ENCODE data around the gene GOLM1. TPM values are rescaled to one million over a fixed set of nuclear protein-coding genes. Genes with fewer than 3 reads are reported as not detected.
A peak's percentile ranks its signal among the peaks of the same experiment; 100 is the strongest.

Gene GOLM1
- total RNA-seq, 1 donor from 2014 or later = 3.7 TPM

DNA sequence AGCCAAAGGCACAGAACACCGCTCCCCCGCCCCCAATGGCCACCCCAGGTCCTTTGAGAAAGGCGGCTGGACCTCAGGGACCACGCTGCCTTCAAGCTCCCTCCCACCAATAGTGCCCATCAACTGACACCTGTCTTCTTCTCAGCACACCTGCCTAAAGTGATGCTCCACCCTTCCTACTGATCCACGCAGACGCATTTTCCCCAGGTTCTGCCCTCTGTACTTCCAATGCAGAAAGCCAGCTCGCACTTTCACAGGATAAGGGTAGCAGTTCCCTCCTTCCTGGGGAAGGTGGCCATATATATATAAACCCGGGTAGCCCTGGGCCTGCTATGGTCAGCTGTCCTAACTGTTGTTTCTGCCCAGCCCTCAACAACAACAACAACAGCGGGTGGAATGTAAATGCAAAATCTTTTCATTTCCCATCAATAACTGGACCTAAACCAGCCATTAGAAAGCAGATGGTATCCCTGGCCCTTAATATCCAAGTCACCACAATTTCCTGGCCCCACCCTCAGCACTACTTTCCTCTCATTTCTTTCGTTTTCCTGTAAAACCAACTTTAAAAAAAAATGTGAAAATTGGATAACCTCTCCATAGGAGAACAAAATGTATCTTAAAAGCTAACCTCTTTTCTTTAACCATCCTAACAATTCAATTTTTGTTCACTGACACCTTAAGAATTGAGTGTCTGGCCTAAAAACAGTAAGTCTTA, 1.7 kb downstream of the GOLM1 start:
- Histone ChIP-seq H3K9me3 (replicated peaks) (no peaks in the 10 kb centered on the region), H3K27me3 (ENCODE audit: low read depth) (peaks cover 14% of the 10 kb centered on the region), H3K4me3 (no peak overlapping the region), H3K36me3 (no peaks in the 10 kb centered on the region), H3K4me1 (peaks cover 21% of the 10 kb centered on the region), H3K27ac (replicated peaks) (no peak overlapping the region)
- intact Hi-C loops (cut with micrococcal nuclease) = no loop called here
- TF ChIP-seq, protein P1, sequence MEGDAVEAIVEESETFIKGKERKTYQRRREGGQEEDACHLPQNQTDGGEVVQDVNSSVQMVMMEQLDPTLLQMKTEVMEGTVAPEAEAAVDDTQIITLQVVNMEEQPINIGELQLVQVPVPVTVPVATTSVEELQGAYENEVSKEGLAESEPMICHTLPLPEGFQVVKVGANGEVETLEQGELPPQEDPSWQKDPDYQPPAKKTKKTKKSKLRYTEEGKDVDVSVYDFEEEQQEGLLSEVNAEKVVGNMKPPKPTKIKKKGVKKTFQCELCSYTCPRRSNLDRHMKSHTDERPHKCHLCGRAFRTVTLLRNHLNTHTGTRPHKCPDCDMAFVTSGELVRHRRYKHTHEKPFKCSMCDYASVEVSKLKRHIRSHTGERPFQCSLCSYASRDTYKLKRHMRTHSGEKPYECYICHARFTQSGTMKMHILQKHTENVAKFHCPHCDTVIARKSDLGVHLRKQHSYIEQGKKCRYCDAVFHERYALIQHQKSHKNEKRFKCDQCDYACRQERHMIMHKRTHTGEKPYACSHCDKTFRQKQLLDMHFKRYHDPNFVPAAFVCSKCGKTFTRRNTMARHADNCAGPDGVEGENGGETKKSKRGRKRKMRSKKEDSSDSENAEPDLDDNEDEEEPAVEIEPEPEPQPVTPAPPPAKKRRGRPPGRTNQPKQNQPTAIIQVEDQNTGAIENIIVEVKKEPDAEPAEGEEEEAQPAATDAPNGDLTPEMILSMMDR (IDR thresholded peaks at IDR 0.05; ENCODE audit: borderline replicate concordance) = no peak
- no peak for DNase-seq

DNA sequence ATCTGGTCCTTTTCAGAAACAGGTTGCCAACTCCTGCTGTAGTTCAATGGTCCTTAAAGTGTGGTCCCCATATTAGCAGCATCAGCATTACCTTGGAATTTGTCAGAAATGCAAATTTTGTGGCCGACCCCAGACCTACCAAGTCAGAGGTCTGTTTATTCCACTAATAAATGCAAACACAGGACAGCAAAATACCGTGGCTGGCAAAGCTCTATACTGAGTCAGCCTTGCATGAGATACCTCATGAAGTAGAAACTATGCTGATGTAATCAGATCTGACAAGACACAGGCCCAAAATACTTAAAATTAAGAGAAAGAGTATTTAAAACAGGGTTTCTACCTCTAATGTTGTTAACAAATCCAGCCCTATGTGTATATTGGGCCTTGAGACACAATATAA, 3.0 kb downstream of the GOLM1 start:
- no peak for DNase-seq
- Histone ChIP-seq H3K4me1 (peaks cover 21% of the 10 kb centered on the region), H3K4me3 (no peak overlapping the region), H3K27me3 (ENCODE audit: low read depth) (peaks cover 14% of the 10 kb centered on the region), H3K36me3 (no peaks in the 10 kb centered on the region), H3K27ac (replicated peaks) (no peak overlapping the region), H3K9me3 (replicated peaks) (no peaks in the 10 kb centered on the region)
- intact Hi-C loops (cut with micrococcal nuclease) = no loop called here
- TF ChIP-seq, protein P1 (IDR thresholded peaks at IDR 0.05; ENCODE audit: borderline replicate concordance) = no peak

DNA sequence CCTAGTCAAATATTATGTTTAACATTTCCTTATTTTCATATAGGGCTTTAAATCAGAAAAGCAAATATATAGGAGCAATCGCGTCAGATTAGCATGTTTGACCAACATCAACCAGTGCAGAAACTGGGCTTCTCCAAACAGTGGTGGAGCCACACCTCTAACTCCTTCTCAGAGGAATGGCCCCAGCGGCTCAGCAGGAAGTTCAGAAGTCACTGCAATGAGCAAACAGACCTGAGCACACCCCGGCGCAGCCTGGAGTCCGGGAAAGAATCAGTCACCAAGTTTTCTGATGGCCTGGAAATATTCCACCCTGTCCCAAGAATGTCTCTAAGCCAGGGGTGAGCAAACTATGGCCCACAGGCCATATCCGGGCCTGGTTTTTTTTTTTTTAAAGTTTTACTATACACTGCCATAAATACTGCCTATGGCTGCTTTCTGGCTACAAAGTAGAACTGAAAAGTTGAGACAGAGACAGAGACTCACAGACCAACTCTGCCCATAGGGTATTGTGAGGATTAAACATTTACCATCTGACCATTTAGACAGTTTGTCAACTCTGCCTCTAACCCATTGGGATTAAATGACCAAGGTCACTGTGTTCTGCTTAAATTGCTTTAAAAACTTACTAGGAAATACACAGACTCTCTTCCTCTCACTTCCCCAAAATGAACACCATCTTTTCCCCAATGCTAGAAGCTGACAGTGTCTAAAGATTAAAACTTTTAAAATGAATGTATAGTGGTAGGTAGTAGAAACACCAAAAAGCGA, 5.4 kb downstream of the GOLM1 start:
- peaks cover 16% of the 10 kb centered on the region for H3K4me1 ChIP-seq
- H3K27me3 ChIP-seq (ENCODE audit: low read depth) = peaks cover 14% of the 10 kb centered on the region
- DNase-seq = no peak
- no peak overlapping the region for H3K4me3 ChIP-seq
- TF ChIP-seq, protein P1 (IDR thresholded peaks at IDR 0.05; ENCODE audit: borderline replicate concordance) = no peak
- no peaks in the 10 kb centered on the region for H3K9me3 ChIP-seq (replicated peaks)
- peak overlapping the region; percentile 23 for H3K27ac ChIP-seq (replicated peaks)
- no peaks in the 10 kb centered on the region for H3K36me3 ChIP-seq
- intact Hi-C loops (cut with micrococcal nuclease) = no loop called here

DNA sequence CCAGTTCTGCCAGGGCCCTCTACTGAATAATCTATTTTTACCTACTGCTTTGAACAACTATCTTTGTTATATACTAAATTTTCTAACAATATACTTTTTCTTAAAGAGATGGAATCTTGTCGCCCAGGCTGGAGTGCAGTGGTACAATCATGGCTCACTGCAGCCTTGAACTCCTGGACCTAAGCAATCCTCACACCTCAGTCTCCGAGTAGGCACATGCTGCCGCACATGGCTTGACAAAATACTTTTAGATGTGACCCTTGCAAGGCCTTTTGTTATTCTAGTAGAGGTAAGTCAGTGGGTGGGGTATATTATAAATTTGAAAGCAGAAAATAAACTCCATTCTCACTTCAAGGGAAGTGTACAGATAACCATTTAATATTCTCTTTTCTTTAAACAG, 7.9 kb downstream of the GOLM1 start:
- TF ChIP-seq, protein P1 (IDR thresholded peaks at IDR 0.05; ENCODE audit: borderline replicate concordance) = no peak
- Histone ChIP-seq H3K4me3 (no peak overlapping the region), H3K27ac (replicated peaks) (no peak overlapping the region), H3K36me3 (no peaks in the 10 kb centered on the region), H3K4me1 (no peaks in the 10 kb centered on the region), H3K27me3 (ENCODE audit: low read depth) (peaks cover 4% of the 10 kb centered on the region), H3K9me3 (replicated peaks) (no peaks in the 10 kb centered on the region)
- no peak for DNase-seq
- intact Hi-C loops (cut with micrococcal nuclease) = no loop called here

DNA sequence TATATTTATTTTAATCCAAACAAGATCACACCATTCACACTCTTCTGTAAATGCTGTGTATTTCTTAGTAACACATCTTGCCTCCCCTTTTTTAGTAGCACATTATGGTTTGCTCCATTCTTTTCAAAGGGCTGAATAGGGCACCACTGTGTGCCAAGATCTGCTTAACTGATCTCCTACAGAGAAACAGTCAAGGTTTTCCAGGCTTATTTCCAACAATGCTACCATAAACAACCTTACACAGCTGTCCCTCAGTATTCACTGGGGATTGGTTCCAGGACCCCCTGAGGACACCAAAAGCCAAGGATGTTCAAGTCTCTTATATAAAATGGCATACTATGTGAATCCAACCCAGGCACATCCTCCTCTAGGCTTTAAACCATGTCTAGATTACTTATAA, 16.5 kb downstream of the GOLM1 start:
- Histone ChIP-seq H3K4me3 (no peak overlapping the region), H3K27ac (replicated peaks) (no peak overlapping the region), H3K9me3 (replicated peaks) (no peaks in the 10 kb centered on the region), H3K27me3 (ENCODE audit: low read depth) (no peaks in the 10 kb centered on the region), H3K36me3 (no peaks in the 10 kb centered on the region), H3K4me1 (no peaks in the 10 kb centered on the region)
- TF ChIP-seq, protein P1 (IDR thresholded peaks at IDR 0.05; ENCODE audit: borderline replicate concordance) = no peak
- no peak for DNase-seq
- intact Hi-C loops (cut with micrococcal nuclease) = no loop called here

Measured in left ventricle myocardium inferior (tissue), 1 donor.